NT2/D1 (cell line): ENCODE data around the gene ADAMTSL1.

Experiments used
- YY1 ChIP-seq: IDR thresholded peaks from 2 replicates; pipeline ENCODE4 v1.6.1; 2011; ENCODE audit not compliant: insufficient read length, insufficient read depth
- ZNF274 ChIP-seq: IDR thresholded peaks from 2 replicates; pipeline ENCODE4 v1.6.1; 2011; ENCODE audit warnings: mild to moderate bottlenecking, low read depth, low read length

DNA sequence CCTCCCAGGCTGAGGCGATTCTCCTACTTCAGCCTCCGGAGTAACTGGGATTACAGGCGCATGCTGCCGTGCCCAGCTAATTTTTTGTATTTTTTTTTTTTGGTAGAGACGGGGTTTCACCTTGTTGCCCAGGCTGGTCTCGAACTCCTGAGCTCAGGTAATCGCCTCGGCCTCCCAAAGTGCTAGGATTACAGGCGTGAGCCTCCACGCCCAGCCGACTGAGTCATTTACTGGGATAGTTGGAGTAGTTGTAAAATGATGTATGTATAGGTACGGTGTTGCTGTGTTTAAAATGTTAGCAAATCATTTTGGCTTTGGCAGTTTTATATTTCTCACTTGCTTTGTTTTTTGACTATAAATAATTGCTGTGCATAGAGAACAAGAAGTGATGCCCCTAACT is 209.4 kb downstream of the ADAMTSL1 start:
- TF ChIP-seq YY1: no peak
- TF ChIP-seq ZNF274: no peak
